HepG2 (cell line): ENCODE results near the gene FSCN2. TPM values are rescaled to one million over a fixed set of nuclear protein-coding genes. Genes with fewer than 3 reads are reported as not detected.

Experiments
- ARNT ChIP-seq: fragments of 450-650 bp; IDR thresholded peaks from 2 replicates; pipeline ENCODE4 v1.6.1; 2017
- ATF3 ChIP-seq: sonication (generic); formaldehyde crosslinking; IDR thresholded peaks from 2 replicates; pipeline ENCODE4 v1.4.0; 2020; ENCODE audit warnings: missing genetic modification reagents
- BHLHE40 ChIP-seq: IDR thresholded peaks from 2 replicates; pipeline ENCODE4 v1.6.1; 2011; ENCODE audit warnings: low read length, improper control_type of control experiment
- DR1 ChIP-seq: sonication (generic); formaldehyde crosslinking; IDR thresholded peaks from 2 replicates; pipeline ENCODE4 v1.8.0; 2021; ENCODE audit warnings: mild to moderate bottlenecking, missing genetic modification reagents, inconsistent platforms
- FOXP4 ChIP-seq: sonication (generic); formaldehyde crosslinking; IDR thresholded peaks from 2 replicates; pipeline ENCODE4 v1.4.0; 2020; ENCODE audit warnings: missing genetic modification reagents
- HMGXB3 ChIP-seq: sonication (generic); formaldehyde crosslinking; IDR thresholded peaks from 2 replicates; pipeline ENCODE4 v1.4.0; 2020; ENCODE audit warnings: missing genetic modification reagents, borderline replicate concordance
- HNRNPL ChIP-seq: fragments of 200-400 bp; formaldehyde crosslinking; IDR thresholded peaks from 2 replicates; pipeline ENCODE4 v1.6.1; 2017; ENCODE audit warnings: mild to moderate bottlenecking, low read depth, low read length
- KLF15 ChIP-seq: sonication (generic); formaldehyde crosslinking; IDR thresholded peaks from 2 replicates; pipeline ENCODE4 v1.8.1; 2023; ENCODE audit warnings: borderline replicate concordance, mild to moderate bottlenecking, inconsistent platforms, missing genetic modification reagents, mixed read lengths
- PRMT3 ChIP-seq: sonication (generic); formaldehyde crosslinking; IDR thresholded peaks from 2 replicates; pipeline ENCODE4 v1.8.1; 2022; ENCODE audit warnings: low read depth, mild to moderate bottlenecking, moderate library complexity, missing genetic modification reagents, borderline replicate concordance
- RAD21 ChIP-seq: fragments of 450-650 bp; formaldehyde crosslinking; IDR thresholded peaks from 2 replicates; pipeline ENCODE4 v1.5.0; 2020; ENCODE audit warnings: mild to moderate bottlenecking
- RBFOX2 ChIP-seq: fragments of 200-400 bp; formaldehyde crosslinking; IDR thresholded peaks from 2 replicates; pipeline ENCODE4 v1.6.1; 2017; ENCODE audit warnings: low read depth, mild to moderate bottlenecking, low read length
- RFXAP ChIP-seq: sonication (generic); formaldehyde crosslinking; IDR thresholded peaks from 2 replicates; pipeline ENCODE4 v1.4.0; 2020; ENCODE audit warnings: missing genetic modification reagents, borderline replicate concordance
- SMC3 ChIP-seq: IDR thresholded peaks from 2 replicates; pipeline ENCODE4 v1.6.1; 2011; ENCODE audit warnings: low read length, improper control_type of control experiment
- TBL1XR1 ChIP-seq: fragments of 150-350 bp; IDR thresholded peaks from 2 replicates; pipeline ENCODE4 v1.6.1; 2014; ENCODE audit warnings: borderline replicate concordance, low read length; ENCODE audit not compliant: partially characterized antibody
- ZBTB33 ChIP-seq: sonication (generic); formaldehyde crosslinking; IDR thresholded peaks from 2 replicates; pipeline ENCODE4 v1.4.0; 2020; ENCODE audit warnings: missing genetic modification reagents
- ZBTB7A ChIP-seq: sonication (generic); formaldehyde crosslinking; IDR thresholded peaks from 2 replicates; pipeline ENCODE4 v1.8.0; 2022; ENCODE audit warnings: mild to moderate bottlenecking, missing genetic modification reagents
- ZBTB7B ChIP-seq: sonication (generic); formaldehyde crosslinking; IDR thresholded peaks from 2 replicates; pipeline ENCODE4 v1.4.0; 2020; ENCODE audit warnings: missing genetic modification reagents
- ZNF232 ChIP-seq: sonication (generic); formaldehyde crosslinking; IDR thresholded peaks from 2 replicates; pipeline ENCODE4 v1.4.0; 2020; ENCODE audit warnings: missing genetic modification reagents, borderline replicate concordance
- ZNF30 ChIP-seq: sonication (generic); formaldehyde crosslinking; IDR thresholded peaks from 2 replicates; pipeline ENCODE4 v1.5.0; 2020; ENCODE audit warnings: mild to moderate bottlenecking, missing genetic modification reagents
- ZNF350 ChIP-seq: sonication (generic); formaldehyde crosslinking; IDR thresholded peaks from 2 replicates; pipeline ENCODE4 v1.4.0; 2020; ENCODE audit warnings: mild to moderate bottlenecking, low read depth, missing genetic modification reagents, borderline replicate concordance
- ZNF564 ChIP-seq: sonication (generic); formaldehyde crosslinking; IDR thresholded peaks from 2 replicates; pipeline ENCODE4 v1.8.1; 2023; ENCODE audit warnings: mild to moderate bottlenecking, missing genetic modification reagents
- polyA plus RNA-seq, 8 experiments: library from polyadenylated mRNA; depleted of rRNA in 3 of 8; stranded (reverse) in 7 of 8; unstranded in 1 of 8; fragments of >200 nt; fragmentation: Illumina TruSeq in 4 of 8; extraction: Trizol in 4 of 8; gene quantifications; 2 replicates each; pipeline versions ENCODE4 v1.2.1 to v1.2.3, GENCODE V29; 2011 to 2016; ENCODE audit warnings: low read depth in 4 of 8, missing spikeins in 1 of 8, mixed read lengths in 1 of 8; ENCODE audit not compliant: insufficient read depth in 1 of 8
- total RNA-seq, 5 experiments: library from RNA; depleted of rRNA; stranded (reverse); fragments of >200 nt; fragmentation: Illumina TruSeq; extraction: Trizol; gene quantifications; 2 replicates each; pipeline ENCODE4 v1.2.3, GENCODE V29; 2016; ENCODE audit warnings: low read depth in 1 of 5

FSCN2 gene
- total and polyA plus RNA-seq, 2 of the 13 experiments (the other 11 are each of a cell fraction or from before 2014, with no cell fraction given): 0.09 TPM; not detected in 1

- TF ChIP-seq BHLHE40 (no peak), TBL1XR1 (no peak), ZBTB33 (CRISPR knock-in tag) (peak; percentile 53; the same call in 1 of the 2 replicates), ZBTB7B (CRISPR knock-in tag) (0 out of 2 replicates have a peak, but pooled peaks have one; percentile 45), SMC3 (peak; percentile 48; the same call in 1 of the 2 replicates), RAD21 (CRISPR knock-in tag) (peak; percentile 87), ZNF564 (CRISPR knock-in tag) (no peak), ATF3 (CRISPR knock-in tag) (0 out of 2 replicates have a peak, but pooled peaks have one; percentile 30), ZNF350 (CRISPR knock-in tag) (no peak), DR1 (CRISPR knock-in tag) (no peak), ZBTB7A (no peak), HMGXB3 (no peak), RBFOX2 (0 out of 2 replicates have a peak, but pooled peaks have one; percentile 19), ZNF30 (no peak), ARNT (no peak), RFXAP (CRISPR knock-in tag) (no peak), FOXP4 (CRISPR knock-in tag) (no peak), KLF15 (CRISPR knock-in tag) (no peak), ZNF232 (no peak), PRMT3 (CRISPR knock-in tag) (no peak), HNRNPL (peak; percentile 99)
Measured at GRCh38 chr17:81537343-81537855, 9.2 kb downstream of the FSCN2 start (continued).
